HG03025 (cell line): ENCODE results near the gene FBXO30.

Experiments used
- ATAC-seq: cut with Tn5 transposase; IDR thresholded peaks from one replicate; pipeline ENCODE4 v1.9.1; 2021; ENCODE audit warnings: mild to moderate bottlenecking, moderate library complexity; ENCODE audit not compliant: unreplicated experiment, low FRiP score

The FBXO30 gene

DNA sequence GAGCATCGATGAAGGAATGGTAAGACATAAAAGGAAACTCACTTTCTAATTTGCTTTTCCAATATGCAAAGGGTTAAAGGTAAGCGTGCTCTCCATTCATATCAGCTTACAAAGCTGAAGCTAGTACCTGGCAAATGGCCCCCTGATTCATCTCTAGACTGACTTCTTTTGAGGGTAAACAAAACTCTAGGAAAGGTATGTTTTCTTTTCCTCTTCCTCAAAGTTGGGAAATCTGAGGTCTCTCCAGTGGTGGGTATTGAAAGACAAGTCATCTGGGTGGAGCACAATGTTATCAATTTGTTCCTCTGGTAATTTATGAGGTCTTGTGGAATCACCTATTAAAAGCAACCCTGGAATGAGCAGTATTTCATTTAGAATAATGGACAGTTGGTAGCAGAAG lies 7.9 kb upstream of the FBXO30 start:
- no peak for ATAC-seq

DNA sequence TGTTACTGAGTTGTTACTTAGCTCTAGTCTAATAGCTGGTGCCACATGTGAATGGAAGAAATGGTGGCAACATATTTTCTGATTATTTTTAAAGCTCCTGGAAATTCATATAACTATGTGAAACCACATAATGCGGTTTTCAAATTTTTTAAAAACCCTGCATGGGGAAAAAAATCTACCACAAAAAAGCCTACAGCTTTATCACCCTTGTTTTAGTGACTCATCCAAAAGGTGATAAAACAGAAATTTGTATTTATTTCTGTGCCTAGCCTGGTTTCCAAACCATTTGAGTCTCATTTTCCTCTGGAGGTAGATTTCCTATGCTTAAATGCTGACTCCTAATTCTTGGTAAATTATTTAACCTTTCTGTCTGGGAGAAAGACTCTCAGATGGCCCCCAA lies 5.4 kb upstream of the FBXO30 start:
- ATAC-seq = no peak

DNA sequence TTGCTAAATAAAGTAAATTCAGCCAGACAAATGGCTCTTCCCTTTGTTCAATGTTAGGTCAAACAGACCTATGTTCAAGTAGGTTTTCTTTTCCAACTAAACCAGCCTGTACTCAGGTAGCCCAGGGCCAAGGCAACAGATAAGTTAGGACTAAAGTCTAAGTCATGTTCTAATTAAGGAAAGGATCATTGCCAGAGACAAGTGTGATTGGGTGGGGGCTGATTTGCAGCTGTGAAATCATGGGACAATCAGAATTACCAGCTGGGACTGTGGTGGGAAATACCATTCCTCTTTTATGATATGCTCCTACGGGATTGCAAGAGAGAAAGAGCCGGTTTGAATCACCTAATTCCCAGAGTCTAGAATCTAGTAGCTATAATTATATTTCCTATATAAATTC lies 4.2 kb upstream of the FBXO30 start:
- ATAC-seq = no peak

GRCh38 chr6:145816392-145816791 lies 1.8 kb upstream of the FBXO30 start:
- ATAC-seq = no peak

GRCh38 chr6:145815309-145816274 lies 997 bp upstream of the FBXO30 start:
- ATAC-seq = peak; percentile 6

DNA sequence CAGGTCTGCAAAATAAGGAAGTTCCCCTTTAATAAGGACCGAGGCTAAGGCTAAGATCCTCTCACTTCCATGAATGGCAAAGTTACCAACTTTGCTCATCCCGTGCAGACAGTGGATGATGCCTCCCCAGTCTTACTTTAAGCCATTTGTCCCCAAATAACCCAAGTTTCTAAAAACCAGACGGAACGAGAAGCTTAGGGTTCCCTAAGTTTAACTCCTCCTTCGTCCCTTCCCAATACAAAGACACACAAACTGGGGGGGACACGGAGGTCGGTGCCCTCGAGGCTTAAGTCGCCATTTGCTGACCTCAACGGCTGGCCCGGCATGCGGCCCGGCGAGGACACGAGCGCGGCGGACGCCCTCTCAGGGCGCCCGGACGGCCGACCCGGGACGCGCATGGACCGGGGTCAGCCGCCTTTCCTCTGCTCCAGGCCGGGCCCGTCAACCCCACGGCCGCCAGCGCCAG lies 527 bp downstream of the FBXO30 start:
- ATAC-seq = peak; percentile 10

DNA sequence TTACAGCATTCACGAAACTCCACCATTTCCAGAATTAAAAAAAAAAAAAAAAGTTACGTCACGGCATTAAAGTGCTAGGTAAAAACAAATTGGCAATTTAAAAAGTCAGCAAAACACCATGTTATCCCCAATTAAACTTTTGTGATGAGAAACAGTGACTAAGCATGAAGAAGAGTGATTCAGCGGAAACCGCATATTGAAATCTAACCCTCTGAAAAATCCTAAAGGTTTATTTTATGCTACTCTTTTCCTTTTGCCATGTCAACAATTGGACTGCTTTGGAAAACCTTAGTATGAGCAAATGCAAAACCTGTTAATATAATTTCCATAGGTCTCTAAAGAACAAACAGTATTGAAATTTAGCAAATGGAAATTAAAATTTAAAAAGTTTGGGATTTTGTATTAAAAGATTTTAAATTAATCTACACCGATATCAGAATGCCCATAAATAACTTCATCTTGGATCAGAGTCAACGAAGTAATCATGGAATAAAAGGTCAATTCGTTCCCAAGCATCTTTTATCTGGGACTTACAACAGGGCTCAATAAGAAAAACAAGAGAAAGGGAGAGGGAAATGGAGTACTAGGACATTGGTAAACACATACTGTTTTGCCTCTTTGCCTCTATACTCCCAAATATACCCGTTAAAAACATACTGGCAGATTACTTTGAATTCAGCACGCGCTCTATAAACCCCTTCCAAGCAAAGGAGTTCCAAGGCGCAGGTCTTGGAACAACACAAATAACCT lies 1.1 kb downstream of the FBXO30 start:
- ATAC-seq = no peak

DNA sequence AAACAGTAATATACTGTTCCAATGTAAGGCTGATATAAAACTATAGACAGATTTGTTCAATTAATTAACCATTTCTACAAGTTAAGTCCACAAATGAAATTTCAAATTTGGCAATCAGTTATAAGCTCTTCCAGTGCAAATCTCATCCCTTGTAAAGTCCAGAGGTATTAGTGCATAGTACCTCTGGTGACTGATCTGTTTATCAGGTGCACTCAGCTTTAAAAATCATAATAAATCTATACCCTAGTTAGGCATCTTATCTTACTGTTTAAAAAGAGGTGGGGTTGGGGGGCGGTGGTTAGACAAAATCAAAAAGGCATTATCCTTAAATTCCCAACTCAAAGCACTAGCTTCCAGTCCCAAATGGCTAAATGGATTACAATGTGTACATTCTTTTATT lies 2.9 kb downstream of the FBXO30 start:
- ATAC-seq = no peak

- no peak for ATAC-seq
Measured at GRCh38 chr6:145809785-145810184, 4.8 kb downstream of the FBXO30 start.

DNA sequence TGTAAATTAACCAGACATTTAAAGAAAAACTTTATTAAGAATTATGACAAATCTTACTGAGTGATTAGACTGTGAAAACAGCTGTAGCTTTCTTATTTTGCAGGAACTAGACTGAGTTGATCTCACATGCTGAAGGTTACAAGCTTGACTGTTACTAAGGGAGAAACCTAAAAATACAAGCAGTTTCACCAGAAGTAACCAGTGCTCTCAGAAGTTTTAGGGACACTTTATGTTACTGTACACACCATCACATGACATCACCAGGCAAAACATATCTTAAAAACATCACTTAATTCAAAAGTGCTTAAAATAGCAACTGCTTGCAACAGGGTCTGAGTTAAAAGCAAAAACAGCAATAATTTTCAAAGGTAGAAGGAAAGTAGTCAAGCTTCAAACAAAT lies 5.4 kb downstream of the FBXO30 start:
- peak; percentile 91 for ATAC-seq

DNA sequence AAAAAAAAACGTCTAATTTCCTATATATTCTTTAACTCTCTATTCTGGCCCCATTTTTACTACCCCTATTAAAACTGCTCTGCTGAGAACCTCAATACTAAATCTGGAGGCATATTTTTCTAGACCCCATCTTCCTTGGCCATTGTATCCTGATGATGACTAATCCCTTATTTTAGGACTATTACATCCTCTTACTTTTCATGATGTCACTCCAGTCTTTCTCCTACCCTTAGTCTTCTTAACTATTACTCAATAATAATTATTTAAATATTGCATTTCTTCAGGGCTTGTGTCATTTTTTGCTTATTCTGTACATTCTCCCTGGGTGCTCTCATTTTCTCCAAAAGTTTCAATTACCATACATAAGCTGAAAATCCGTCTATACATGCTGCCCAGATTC lies 6.4 kb downstream of the FBXO30 start:
- ATAC-seq = no peak

- no peak for ATAC-seq
Measured at GRCh38 chr6:145802141-145802540, 12.5 kb downstream of the FBXO30 start.

GRCh38 chr6:145801021-145801420 lies 13.6 kb downstream of the FBXO30 start:
- no peak for ATAC-seq

GRCh38 chr6:145798530-145798929 lies 16.1 kb downstream of the FBXO30 start:
- ATAC-seq = no peak

- ATAC-seq = no peak
Measured at GRCh38 chr6:145789443-145789842, 25.2 kb downstream of the FBXO30 start.

- no peak for ATAC-seq
Measured at GRCh38 chr6:145787688-145788087, 26.9 kb downstream of the FBXO30 start.

GRCh38 chr6:145784683-145785082 lies 29.9 kb downstream of the FBXO30 start:
- ATAC-seq = no peak

- no peak for ATAC-seq
Measured at GRCh38 chr6:145783796-145784195, 30.8 kb downstream of the FBXO30 start.

DNA sequence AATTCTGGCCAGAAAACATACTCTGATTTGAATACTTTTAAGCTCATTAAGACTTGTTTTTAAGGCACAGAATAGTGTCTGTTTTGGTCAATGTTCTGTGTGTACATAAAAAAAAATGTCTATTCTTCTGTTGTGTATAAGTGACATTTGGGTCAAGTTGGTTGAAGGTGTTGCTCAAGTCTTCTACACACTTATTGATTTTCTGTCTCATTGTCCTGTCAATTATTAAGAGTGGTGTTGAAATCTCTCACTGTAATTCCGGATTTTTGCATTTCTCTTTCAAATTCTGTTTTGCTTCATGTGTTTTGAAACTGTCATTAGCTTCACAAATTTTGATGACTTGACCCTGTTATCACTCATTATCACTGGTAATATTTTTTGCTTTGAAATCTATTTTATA lies 41.7 kb downstream of the FBXO30 start:
- ATAC-seq = no peak

DNA sequence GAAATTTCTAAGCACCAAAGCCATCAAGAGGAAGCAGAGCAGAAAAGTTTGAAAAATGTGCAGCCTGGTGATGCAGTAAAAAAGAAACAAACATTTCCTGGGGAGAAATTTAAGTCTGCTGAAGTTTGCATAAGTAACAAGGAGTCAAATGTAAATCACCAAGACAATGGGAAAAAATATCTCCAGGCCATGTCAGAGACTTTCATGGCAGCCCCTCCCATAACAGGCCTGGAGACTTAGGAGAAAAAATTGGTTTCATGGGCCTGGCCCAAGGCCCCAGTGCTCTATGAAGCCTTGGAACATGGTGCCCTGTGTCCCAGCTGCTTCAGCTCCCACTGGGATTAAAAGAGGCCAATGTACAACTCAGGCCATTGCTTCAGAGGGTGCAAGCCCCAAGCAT lies 49.1 kb downstream of the FBXO30 start:
- ATAC-seq = no peak

GRCh38 chr6:145763742-145764141 lies 50.9 kb downstream of the FBXO30 start:
- no peak for ATAC-seq

DNA sequence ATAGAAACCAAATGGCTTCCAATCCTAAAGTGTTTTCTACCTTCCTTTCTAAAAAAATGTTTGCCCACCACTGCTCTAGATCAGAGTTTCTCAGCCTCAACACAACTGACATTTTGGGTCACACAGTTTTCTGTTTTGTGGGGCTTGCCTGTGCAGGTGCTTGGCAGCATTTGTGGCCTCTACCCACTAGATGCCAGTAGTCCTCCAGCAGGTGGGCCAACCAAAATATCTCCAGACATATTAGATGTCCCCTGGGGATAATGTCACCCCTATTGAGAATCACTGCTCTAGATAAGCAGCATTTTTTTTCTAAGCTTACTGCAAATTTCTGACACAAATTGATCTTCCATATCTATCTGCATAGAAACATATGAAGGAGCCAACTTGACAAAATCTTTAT lies 53.0 kb downstream of the FBXO30 start:
- no peak for ATAC-seq
